Adrenal gland (tissue), 5 donors: ENCODE data around the gene CRISP3.

ENCODE experiments used
- CTCF ChIP-seq, 6 experiments: fragments of 450-650 bp in 4 of 6; fragments of 200-600 bp in 2 of 6; sonication (generic) in 1 of 6; IDR thresholded peaks; 1 replicate in 5 of 6; 2 replicates in 1 of 6; pipeline versions ENCODE4 v1.5.1 to v1.8.0; 2016 to 2021; ENCODE audit warnings: antibody characterized with exemption in 6 of 6, mild to moderate bottlenecking in 2 of 6, moderate library complexity in 1 of 6
- POLR2A ChIP-seq, 2 donors: fragments of 450-650 bp; IDR thresholded peaks; one replicate each; pipeline ENCODE4 v1.6.1; 2017; ENCODE audit warnings: antibody characterized with exemption in 2 of 2, mild to moderate bottlenecking in 2 of 2, moderate library complexity in 1 of 2
- donor health status: DM: no; HTN: no; CAD: no.

GRCh38 chr6:49693512-49693911, 50.7 kb downstream of the CRISP3 start:
- TF ChIP-seq CTCF (IDR thresholded peaks at IDR 0.05): no peak
- no peak for TF ChIP-seq POLR2A (IDR thresholded peaks at IDR 0.05)
